Erythroblast (primary cell): ENCODE results near the gene COX5B.
"Not testable (repeated sequence)": the region's sequence is repeated elsewhere in the genome, so short reads cannot be mapped to it uniquely, and the experiment has no call there.

Experiments used
- GATA1 ChIP-seq: IDR thresholded peaks from 2 replicates; pipeline ENCODE4 v1.6.1; 2011; ENCODE audit warnings: low read depth, mild to moderate bottlenecking, control low read depth, low read length, moderate library complexity
- POLR2A ChIP-seq: IDR thresholded peaks from 2 replicates; pipeline ENCODE4 v1.6.1; 2011; ENCODE audit warnings: mild to moderate bottlenecking, low read length

- TF ChIP-seq POLR2A, GATA1: not testable (repeated sequence)
These were observed 44.3 kb upstream of the COX5B start for GRCh38 chr2:97601537-97601936.
